GM18867 (cell line): ENCODE measurements around the gene WDR48.

Experiments
- ATAC-seq: cut with Tn5 transposase; IDR thresholded peaks from one replicate; pipeline ENCODE4 v1.9.1; 2021; ENCODE audit warnings: mild to moderate bottlenecking, moderate library complexity; ENCODE audit not compliant: unreplicated experiment

Gene WDR48

DNA sequence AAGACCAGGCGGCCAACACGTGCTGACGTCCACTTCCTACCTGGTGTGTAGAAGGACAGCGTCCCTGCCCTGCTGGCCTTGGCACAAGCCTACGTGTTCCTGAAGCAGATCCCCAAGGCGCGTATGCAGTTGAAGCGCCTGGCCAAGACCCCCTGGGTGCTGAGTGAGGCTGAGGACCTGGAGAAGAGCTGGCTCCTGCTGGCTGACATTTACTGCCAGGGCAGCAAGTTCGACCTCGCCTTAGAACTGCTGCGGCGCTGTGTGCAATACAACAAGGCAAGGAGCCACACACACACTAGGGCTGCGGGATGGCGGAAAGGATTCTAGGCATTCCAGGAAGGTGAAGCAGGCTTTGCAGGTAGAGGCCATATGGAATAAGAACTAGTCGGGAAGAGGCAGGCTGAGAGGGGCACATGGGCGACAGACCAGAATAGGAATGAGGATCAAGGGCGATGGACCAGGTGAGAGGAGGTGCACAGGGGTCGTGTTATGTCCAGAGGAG is 85.7 kb downstream of the WDR48 start:
- ATAC-seq: no peak

DNA sequence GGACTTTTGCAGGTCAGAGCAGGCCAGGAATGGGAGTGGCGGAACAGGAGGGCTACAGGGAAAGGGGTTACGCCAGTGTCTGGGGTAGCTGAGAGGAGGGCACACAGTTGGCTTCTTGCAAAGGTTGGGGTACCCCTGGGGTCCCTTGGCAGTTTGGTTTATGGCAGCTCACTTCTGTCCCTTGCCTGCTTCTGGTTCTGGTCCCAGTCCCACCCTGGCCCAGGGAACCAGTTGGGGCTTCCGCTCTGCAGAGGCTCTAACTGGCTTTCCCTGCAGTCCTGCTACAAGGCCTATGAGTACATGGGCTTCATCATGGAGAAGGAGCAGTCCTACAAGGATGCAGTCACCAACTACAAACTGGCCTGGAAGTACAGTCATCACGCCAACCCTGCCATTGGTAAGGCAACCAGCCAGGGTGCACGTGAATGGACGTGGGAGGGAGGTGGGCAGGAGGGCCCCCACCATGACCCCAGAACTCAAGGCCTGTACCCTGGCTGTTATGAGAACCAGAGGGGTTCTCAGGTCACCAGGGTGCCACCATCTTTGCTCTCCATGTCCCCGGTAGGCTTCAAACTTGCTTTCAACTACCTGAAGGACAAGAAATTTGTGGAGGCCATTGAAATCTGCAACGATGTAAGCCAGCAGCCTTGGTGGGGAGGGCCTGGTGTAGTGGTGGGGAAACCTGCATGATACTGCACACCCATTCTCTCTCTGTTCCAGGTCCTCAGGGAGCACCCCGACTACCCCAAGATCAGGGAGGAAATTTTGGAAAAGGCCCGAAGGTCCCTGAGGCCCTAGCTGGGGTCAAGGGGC is 86.4 kb downstream of the WDR48 start:
- no peak for ATAC-seq

DNA sequence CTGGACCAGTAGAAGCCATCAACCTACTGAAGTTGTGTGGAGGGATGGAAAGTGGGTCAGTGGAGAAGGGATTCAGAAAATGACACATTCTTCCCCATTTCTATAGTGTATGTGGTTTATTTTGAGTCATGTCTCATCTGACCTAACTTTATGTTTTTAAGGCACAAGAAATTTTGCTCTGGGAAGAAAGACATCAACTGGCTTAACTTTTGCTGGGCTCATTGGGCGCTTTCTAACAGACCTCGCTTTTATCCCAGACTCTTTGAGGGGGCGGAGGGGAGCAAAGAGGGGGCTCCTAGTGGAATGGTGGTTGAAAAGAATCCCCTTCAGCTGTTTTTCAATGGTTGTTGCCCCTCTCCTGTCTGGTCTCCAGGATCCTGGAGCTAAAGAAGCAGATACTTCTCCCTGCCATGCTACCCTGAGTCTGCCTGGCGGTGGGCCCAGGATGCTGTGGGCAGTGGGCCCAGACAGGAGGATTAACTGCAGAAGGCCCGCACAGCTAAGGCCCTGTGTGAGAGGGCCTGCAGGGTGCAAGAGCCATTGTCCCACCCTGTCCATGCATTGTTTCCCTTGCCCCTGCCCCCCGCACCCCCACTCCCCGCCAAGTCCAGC is 87.1 kb downstream of the WDR48 start:
- ATAC-seq: no peak

DNA sequence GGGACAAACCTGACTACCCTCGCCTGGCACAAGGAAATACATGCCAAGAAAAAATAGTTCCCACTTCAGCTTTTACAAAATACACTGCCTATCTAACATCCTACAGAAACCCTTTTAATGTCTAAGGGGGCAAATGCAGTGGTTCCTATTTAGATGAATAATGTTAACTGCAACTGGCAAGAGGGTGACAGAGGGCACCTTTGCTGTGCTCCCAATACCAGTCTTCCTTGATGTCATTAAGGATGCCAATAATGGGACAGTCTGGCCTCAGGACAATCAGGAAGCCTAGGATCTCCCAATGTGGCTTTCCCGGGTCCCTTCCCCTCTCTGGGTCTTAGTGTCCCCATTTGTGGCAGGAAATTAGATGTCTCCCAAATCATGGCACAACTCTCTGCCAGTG is 87.6 kb downstream of the WDR48 start:
- no peak for ATAC-seq

DNA sequence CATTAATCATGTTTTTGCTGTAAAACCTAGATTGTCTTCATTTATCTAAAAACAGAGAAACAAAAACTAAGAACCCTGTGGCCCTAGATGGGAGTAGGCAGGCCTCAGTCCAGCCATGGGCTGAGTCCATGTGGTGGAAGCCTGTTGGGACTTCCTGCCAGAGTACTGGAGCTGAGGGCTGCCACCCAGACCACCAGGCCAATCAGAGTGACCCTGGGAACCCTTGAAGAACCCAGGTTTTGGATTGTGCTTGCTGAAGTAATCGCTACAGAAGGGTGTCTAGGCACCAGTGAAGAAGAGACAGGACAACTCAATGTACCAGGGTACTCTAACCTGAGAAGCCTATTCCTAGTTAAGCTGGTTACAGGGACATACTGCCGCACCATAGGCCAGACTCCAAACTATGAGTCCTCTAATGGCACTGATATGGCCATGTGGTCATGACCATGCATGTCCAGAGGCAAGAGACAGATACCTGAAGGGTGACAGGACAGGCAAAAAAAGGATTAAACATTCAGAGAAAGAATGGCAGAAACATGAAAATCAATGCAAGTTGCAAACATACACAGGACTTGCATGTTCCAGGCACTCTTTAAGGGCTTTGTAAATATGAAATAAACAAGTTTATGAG is 88.6 kb downstream of the WDR48 start:
- ATAC-seq: no peak

DNA sequence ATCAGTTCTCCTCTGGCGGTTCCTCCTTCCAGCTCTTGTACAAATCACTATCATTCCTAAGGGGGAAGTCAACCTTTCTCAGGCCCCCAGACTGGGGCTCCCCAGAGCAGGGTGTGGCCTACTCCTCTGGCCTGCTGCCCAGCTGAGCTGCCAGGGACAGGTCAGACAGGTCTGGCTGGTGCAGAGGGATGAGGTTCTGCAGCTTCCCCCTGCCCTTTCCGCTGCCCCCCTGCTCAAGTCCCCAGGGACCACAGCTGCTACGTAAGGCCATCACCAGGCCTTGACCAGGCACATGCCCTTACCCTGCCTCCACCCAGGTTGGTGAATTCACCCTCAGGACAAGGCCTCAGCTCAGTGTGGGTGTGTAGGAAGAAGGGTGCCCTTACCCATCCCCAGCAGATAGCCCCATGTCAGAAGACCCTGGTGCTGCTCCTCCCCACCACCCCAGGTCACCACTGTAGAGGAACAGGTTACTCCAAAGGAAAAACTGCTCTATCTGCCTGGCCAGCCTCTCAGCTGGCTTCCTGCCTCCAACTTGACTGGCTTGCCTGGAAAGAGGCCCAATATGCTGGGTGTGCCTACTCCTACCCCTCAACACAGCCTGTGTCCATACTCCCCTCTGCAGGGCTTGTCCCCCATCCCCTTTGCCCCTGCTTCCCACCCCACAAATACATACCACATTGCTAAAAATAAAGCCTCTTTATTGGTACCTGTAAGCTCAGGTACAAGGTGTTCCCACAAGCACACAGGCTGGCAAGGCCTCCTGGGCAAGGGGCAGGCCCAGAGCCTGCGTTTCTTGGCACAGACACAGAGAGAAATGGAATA is 89.6 kb downstream of the WDR48 start:
- ATAC-seq: no peak

DNA sequence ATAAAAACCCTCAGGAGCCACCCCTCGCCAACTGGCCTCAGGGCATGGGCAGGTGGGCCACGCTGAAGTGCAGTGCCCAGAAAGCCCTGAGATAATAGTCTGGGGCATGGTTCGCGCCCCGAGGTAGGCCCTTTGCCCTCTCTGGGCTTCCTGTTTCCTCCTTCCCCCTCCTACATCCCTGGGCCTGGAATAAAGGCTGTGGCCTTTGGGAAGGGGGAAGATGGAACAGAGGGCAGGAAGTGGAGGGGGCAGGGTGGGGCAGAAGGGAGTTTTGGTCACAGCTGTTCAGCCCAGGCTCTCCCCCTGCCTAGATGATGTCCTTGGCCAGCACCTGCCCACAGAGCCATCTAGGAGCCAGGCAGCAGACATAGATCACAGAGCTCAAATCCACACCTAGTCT is 90.3 kb downstream of the WDR48 start:
- ATAC-seq: no peak

DNA sequence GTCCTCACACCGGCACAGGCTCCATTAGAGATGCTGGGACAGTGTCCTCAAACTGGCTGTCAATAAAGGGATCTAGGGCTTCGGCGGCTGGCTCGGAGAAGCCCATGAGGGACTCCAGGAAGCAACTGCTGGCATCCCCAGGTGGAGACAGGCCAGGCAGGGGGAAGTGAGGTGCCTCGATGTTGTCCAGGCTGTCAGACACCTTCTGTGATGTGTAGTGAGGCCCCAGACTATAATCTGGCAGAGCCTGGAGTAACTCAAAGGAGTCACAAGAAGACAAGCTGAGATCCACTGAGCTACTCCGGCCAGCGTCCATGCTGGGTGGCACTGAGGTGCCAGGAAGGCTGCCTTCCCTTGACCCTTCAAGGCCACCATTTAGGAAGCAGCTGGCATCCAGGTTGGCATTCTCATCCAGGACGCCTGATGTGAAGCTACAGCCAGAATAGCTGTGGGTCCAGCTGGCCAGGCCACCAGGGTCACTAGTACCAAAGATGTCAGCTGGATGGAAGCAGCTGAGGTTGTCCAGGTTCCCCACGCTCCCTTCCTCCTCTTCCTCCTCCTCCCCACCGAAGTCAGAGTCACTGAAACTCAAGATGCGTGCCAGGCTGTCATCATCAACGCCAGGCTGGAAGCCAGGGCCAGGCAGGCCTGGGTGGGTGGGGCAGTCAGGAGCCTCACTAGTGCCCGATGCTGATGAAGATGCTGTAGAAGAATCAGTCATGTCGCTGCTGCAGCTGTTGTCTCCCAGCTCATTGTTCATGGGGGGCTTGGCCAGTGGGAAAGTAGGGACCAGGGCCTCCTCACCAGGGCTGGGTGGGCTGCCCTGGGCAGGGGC is 91.5 kb downstream of the WDR48 start:
- ATAC-seq: no peak

DNA sequence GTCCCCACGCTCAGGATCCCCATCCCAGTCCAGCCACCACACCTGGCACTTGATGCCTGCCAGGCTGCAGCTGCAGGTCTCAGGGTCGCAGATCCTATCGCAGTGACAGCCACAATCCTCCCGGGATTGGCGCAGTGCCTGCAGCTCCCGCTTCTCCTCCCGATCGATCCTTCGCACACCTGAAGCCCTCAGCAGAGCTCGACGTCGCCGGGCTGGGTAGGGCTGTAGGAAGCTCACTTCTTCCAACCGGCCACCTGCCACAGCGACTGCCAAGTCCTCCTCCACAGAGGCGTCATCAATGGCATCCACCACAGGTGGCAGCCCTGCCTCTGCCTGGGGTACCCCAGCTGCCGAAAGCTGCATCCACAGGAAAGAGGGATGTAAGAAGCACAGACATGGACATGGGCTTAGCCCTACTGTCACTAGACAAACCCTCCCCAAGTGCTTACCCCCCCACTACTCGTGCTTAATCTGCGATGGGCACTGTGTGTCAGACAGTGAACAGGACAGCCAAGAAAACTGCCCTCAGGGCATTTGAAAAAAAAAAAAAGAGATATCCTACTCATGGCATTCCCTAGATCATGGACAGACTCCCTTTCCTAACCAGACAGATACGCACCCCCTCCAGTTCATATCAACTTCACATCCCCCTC is 92.4 kb downstream of the WDR48 start:
- ATAC-seq: no peak

DNA sequence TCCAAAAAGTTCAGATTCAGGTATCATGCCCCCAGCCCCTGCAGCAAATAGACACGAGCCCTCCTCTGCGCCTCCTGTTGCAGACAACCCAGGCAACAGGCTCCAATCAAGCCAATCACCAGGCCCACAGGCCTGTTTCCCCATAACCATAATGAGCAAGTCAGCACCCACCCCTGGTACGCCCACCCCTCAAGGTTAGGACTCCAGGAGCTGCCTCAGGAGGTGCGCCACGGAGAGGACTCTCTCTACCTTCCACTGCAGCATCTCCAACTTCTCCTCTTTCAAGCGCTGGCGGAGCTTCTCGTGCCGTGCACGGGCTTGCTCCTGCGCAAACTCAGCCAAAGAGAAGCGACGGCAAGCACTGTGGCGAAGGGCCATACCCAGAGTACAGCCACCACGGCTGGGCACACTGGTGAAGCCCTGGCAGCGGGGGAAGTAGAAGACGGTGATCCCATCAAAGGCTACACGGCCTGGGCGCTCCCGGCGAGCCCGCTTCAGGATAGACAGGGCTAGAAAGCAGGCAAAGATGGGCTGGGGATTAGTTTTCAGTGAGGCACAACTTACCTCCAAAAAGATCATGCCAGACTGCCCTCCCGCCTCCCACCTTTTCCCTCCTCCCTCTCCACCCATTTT is 93.0 kb downstream of the WDR48 start:
- no peak for ATAC-seq

DNA sequence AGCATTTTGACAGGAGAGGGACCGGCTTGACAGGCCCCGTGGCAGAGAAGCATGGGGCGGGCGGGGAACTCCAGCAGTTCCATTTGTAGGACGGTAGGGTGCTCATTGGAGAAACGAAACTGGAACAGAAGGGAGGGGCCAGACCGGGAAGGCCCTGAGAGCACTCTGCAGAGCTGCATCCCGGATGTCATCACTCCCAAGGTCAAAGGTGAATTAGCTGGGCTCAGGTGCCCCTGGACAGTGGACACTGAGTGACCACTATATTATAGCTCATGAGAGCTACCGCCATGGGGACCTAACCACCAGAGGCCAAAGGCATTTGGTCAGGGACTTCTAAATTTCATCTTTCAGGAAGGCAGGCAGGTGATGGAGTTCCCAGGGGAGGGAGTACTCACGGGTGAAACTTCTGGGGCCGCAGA is 94.3 kb downstream of the WDR48 start:
- no peak for ATAC-seq
